GM21529 (cell line): ENCODE measurements around the gene BHMT.
"Not testable (repeated sequence)": the region's sequence is repeated elsewhere in the genome, so short reads cannot be mapped to it uniquely, and the experiment has no call there.

ENCODE experiments used
- ATAC-seq: cut with Tn5 transposase; IDR thresholded peaks from one replicate; pipeline ENCODE4 v1.9.1; 2021; ENCODE audit not compliant: unreplicated experiment

Gene BHMT

GRCh38 chr5:79111960-79112702 is 522 bp downstream of the BHMT start:
- ATAC-seq = no peak

- ATAC-seq = no peak
These were observed 1.1 kb downstream of the BHMT start for GRCh38 chr5:79112703-79113058.

- ATAC-seq = no peak
These were observed 7.9 kb downstream of the BHMT start for GRCh38 chr5:79119486-79119885.

GRCh38 chr5:79120221-79120620 is 8.6 kb downstream of the BHMT start:
- no peak for ATAC-seq

- no peak for ATAC-seq
These were observed 11.4 kb downstream of the BHMT start for GRCh38 chr5:79122973-79123372.

- no peak for ATAC-seq
These were observed 13.0 kb downstream of the BHMT start for GRCh38 chr5:79124607-79125006.

- ATAC-seq = no peak
These were observed 19.2 kb downstream of the BHMT start for GRCh38 chr5:79130781-79131180.

- no peak for ATAC-seq
These were observed 21.6 kb downstream of the BHMT start for GRCh38 chr5:79133121-79133656.

GRCh38 chr5:79133657-79134451 is 22.2 kb downstream of the BHMT start:
- no peak for ATAC-seq

- ATAC-seq = peak; percentile 62
These were observed 24.4 kb downstream of the BHMT start for GRCh38 chr5:79135790-79136553.

GRCh38 chr5:79136618-79137017 is 25.0 kb downstream of the BHMT start:
- ATAC-seq = no peak

- ATAC-seq = no peak
These were observed 28.9 kb downstream of the BHMT start for GRCh38 chr5:79140553-79140952.

- no peak for ATAC-seq
These were observed 32.2 kb downstream of the BHMT start for GRCh38 chr5:79143684-79144379.

GRCh38 chr5:79147076-79147475 is 35.5 kb downstream of the BHMT start:
- no peak for ATAC-seq

- no peak for ATAC-seq
These were observed 37.8 kb downstream of the BHMT start for GRCh38 chr5:79149433-79149832.

GRCh38 chr5:79151942-79152671 is 40.5 kb downstream of the BHMT start:
- no peak for ATAC-seq

GRCh38 chr5:79157305-79157704 is 45.7 kb downstream of the BHMT start:
- ATAC-seq = no peak

- not testable (repeated sequence) for ATAC-seq
These were observed 50.0 kb downstream of the BHMT start for GRCh38 chr5:79161647-79162046.

GRCh38 chr5:79168031-79168430 is 56.4 kb downstream of the BHMT start:
- no peak for ATAC-seq

GRCh38 chr5:79170661-79171060 is 59.1 kb downstream of the BHMT start:
- no peak for ATAC-seq
